Stimulated activated naive CD4-positive, alpha-beta T cell (primary cell): ENCODE measurements around the gene USP6.
"Not testable (repeated sequence)": the region's sequence is repeated elsewhere in the genome, so short reads cannot be mapped to it uniquely, and the experiment has no call there.

Experiments
- DNase-seq, 6 experiments: peaks; one replicate each; lab custom pipeline; 2025; lab: John Stamatoyannopoulos, UW

USP6 gene

GRCh38 chr17:5135726-5136579 is 20.1 kb downstream of the USP6 start:
- no peak for DNase-seq

DNA sequence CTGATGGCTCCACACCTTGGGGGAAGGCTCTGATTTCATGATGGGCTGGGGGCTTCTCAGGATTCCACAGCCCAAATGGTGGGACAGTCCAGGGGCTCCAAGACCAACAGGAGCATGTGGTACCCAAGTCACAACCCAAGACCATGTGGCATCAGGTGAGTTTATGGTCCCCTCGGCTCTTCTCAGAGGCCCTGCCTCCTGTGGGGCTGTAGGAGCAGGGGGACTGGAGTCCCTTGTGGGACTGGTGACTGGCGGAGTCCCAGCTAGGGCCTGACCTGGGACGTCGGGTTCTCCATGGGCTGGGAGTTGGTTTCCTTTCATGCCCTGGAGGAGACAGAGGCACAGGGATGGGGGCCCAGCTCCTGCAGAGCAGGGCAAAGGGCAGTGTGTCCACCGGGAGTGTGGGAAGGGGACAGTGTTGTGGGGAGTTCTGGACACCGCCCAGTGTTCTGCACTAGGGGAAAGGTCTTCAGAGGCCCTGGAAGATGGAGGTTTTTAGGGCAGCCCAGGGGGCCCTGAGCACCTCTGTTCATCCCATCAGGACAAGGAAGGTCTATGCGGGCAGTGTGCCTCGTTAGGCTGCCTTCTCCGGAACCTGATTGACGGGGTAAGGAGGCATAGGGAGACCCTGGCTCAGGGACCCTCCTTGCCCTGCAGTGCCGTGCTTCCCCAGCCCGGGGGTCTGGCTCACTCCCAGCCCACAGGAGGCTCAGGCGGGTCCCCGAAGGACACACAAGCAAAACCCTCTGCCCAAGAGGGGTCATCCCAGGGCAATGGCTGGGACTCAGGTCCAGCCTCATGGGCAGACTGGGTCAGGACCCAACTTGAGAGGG is 21.0 kb downstream of the USP6 start:
- DNase-seq = not testable (repeated sequence)

DNA sequence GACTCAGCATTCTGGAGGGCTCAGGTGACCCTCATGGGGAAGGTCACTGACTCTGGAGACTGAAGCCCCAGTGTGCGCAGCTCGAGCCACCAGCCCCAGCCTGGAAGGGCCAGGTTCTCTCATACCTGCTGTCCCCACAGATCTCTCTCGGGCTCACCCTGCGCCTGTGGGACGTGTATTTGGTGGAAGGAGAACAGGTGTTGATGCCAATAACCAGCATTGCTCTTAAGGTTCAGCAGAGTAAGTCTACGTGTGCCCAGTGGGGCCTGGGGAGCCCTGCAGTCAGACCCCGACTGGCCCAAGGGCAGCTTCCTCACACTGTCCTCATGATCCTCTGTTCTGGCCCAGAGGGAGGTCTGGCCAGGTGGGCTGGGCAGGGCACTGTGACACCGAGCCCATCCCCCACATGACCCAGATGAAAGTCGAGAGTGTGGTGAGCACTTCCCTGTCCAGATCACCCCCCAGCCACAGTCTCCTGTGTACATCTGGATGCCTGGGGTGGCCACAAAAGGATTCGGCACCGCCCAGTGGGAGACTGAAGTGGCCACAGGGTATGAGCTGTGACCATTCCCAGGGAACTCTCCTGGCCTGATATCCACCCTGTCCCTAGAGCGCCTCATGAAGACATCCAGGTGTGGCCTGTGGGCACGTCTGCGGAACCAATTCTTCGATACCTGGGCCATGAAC is 21.8 kb downstream of the USP6 start:
- DNase-seq = not testable (repeated sequence)

GRCh38 chr17:5138198-5138544 is 22.3 kb downstream of the USP6 start:
- DNase-seq = not testable (repeated sequence)

- no peak for DNase-seq
Measured at GRCh38 chr17:5138616-5139457, 23.0 kb downstream of the USP6 start.

GRCh38 chr17:5139458-5139732 is 23.6 kb downstream of the USP6 start:
- no peak for DNase-seq

GRCh38 chr17:5142877-5143276 is 27.0 kb downstream of the USP6 start:
- not testable (repeated sequence) for DNase-seq

DNA sequence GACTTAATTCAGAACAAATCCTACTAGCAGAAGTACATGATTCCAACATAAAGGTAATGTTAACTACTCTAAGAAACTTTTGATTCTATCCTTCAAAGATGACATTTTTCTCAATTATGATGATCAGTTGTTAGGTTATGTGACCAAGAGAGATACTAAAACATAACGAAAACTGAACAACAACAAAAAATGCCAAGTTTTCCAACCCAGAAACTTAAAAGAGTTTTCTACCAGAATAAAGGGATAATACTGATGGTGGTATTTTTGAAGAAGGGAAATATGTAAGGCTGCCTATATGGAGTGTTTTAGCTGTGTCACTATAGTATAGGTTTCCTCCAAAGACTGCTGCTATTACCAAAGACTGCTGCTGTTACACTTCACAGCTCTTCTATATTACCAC is 30.3 kb downstream of the USP6 start:
- DNase-seq = not testable (repeated sequence)

DNA sequence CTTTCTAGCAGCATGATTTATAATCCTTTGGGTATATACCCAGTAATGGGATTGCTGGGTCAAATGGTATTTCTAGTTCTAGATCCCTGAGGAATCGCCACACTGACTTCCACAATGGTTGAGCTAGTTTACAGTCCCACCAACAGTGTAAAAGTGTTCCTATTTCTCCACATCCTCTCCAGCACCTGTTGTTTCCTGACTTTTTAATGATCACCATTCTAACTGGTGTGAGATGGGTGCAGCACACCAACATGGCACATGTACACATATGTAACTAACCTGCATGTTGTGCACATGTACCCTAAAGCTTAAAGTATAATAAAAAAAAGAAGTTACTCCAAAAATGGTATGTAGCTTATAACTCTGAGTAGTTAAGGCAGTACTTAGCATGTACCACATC is 44.9 kb downstream of the USP6 start:
- DNase-seq = not testable (repeated sequence)

DNA sequence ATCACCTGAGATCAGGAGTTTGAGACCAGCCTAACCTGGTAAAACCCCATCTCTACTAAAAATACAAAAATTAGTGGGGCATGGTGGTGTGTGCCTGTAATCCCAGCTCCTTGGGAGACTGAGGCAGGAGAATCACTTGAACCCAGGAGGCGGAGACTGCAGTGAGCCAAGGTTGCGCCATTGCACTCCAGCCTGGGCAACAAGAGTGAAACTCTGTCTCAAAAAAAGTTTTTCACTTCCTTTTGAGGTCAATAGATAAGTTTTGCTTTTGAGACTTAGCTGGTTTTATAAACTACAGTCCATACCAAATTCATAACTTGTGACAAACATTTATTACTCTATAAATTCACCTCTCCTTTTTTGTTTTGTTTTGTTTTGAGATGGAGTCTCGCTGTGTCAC is 46.0 kb downstream of the USP6 start:
- DNase-seq = not testable (repeated sequence)

DNA sequence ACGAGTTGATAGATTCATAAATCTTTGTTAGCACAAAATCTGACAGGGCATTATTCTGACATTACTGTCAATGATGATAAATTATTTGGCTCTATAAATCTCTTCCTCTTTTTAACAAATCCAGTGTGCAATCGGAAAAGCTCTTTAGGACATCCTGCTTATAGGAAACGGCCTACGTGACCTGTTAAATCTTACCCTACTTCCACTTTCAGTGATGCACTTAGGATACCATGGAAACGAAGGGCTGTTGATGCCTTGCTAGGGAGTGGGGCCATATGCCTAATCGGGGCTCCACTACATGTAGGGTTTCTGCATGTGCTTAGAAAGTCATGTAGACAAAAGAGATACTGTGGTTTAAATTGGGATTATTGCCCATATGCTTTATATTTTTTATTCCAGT is 48.6 kb downstream of the USP6 start:
- no peak for DNase-seq

DNA sequence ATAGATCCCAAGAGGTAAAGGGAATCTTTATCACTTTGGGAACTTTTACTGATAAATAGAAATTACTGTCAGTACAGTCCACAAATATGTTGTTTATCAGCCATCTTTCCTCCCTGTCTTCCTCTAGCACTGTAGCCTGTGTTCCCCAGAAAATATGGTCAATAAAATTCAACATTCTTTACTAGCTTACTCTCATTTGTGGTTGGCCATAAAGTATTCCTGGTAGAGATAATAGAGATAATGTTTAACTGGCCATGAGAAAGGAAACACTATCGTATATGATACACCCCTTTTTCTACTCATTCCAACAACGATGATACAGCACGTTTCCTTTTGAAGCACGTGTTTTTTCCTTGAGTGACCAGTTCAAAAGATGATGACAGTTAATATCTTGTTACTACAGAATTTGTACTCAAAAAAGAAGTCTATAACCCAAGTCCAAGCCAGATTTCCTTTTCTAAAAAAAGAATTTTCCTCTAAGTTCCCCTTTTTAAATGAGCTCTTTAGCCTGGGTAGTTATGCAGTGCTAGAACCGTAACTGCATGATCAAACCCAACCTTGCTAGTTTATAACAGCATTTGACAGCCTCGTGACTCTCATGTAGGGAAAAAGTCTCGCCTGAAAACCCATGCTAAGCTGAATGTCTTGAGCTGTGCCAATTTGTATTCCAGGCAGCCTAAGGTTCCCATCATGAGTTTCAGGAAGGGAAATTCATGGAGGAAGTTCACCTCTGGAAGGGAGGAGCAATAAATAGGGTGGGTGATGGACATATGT is 50.1 kb downstream of the USP6 start:
- DNase-seq = not testable (repeated sequence)

GRCh38 chr17:5175027-5175426 is 59.2 kb downstream of the USP6 start:
- DNase-seq = not testable (repeated sequence)

- DNase-seq = no peak
Measured at GRCh38 chr17:5179003-5179402, 63.2 kb downstream of the USP6 start.

- DNase-seq = peak in 2 of 6 experiments; percentile 2 to 22
Measured at GRCh38 chr17:5181509-5182305, 65.9 kb downstream of the USP6 start.

DNA sequence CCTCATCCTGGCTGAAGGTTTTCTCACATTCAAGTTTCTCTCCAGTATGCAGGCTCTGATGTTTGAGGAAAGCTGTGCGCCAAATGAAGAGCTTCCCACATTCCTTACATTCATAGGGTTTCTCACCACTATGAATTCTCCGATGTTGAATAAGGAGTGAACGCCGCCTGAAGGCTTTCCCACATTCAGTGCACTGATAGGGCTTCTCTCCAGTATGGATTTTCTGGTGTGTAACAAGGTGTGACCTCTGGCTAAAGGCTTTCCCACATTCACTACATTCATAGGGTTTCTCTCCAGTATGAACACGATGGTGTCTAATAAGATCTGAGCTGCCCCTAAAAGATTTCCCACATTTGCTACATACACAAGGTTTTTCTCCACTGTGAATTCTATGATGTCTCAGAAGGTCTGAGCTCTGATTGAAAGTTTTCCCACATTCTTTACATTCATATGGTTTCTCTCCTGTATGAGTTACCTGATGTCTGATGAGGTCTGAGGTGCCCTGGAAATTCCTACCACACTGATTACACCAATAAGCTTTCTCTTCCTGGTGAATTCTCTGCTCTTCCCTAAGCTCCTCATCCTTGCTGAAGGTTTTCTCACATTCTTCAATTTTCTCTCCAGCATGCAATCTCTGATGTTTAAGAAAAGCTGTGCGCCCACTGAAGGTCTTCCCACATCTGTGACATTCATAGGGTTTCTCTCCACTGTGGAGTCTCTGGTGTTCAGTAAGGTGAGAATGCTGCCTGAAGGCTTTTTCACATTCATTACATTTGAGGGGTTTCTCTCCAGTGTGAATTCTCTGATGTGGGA is 67.0 kb downstream of the USP6 start:
- DNase-seq = no peak

GRCh38 chr17:5183410-5183793 is 67.6 kb downstream of the USP6 start:
- DNase-seq = no peak

DNA sequence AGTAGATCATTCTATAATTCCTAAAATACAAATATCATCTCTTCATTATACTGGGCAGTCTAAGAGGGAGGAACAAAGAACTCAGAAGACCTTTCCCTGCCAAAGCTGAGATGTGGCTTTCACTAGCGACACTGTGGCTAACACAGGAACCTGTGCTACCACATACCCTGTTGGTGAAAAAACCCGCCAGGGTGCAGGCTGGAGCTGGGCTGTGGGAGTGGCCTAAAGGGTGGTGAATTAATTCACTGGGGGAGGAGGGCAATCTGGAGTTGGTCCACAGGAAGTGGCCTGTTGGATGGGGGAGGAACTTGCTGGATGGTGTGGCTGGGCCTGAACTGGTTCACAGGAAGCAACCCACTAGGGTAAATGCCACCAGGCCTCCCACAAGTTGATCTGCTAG is 68.5 kb downstream of the USP6 start:
- no peak for DNase-seq
